HCT116 (cell line): ENCODE data around the gene SHISA7. TPM values are rescaled to one million over a fixed set of nuclear protein-coding genes. Genes with fewer than 3 reads are reported as not detected.

Source experiments
- ATAC-seq: fragments of 200-7000 bp; cut with Tn5 transposase; 2 replicates; pipeline ENCODE4 v1.9.1; 2020; ENCODE audit warnings: mild to moderate bottlenecking, moderate library complexity
- BruUV-seq: library from RNA; stranded (reverse); fragments of 400-500 nt; replicated peaks from 2 replicates; lab custom pipeline; 2021; lab: Mats Ljungman, UMichigan
- CTCF ChIA-PET: fragments of 300-600 bp; sonication (Branson Sonifier 250); formaldehyde crosslinking; loops from one replicate; lab custom pipeline; 2021; ENCODE audit warnings: antibody characterized with exemption; lab: Charles Lee
- POLR2A ChIA-PET: fragments of 300-600, 350-600 bp; sonication (Branson Sonifier 250); formaldehyde crosslinking; loops from one replicate; lab custom pipeline; 2021; ENCODE audit warnings: antibody characterized with exemption; lab: Charles Lee
- RAD21 ChIA-PET, 2 experiments: fragments of 300-600 bp; sonication (Branson Sonifier 250); formaldehyde crosslinking; loops; one replicate each; lab custom pipeline; 2023; ENCODE audit warnings: low total read pairs in 2 of 2; ENCODE audit not compliant: uncharacterized antibody in 2 of 2, unreplicated experiment in 2 of 2, low non-redundant PET in 1 of 2; lab: Charles Lee
- DNase-seq: peaks from one replicate; pipeline ENCODE4 v3.0.0-alpha.2; 2010; ENCODE audit warnings: low read depth, low spot score
- H2AFZ ChIP-seq: fragments of 200-600 bp; shearing (Covaris generic), sonication (generic); 2 replicates; pipeline ENCODE4 v1.6.1; 2017; ENCODE audit warnings: low read depth, mixed run types, mixed read lengths, antibody characterized with exemption, low read length; ENCODE audit not compliant: poor library complexity, severe bottlenecking
- H3K27ac ChIP-seq: 2 replicates; pipeline ENCODE4 v1.5.1; 2012; ENCODE audit warnings: low read depth, low read length
- H3K27me3 ChIP-seq: fragments of 200-600 bp; sonication (generic); 2 replicates; pipeline ENCODE4 v1.6.1; 2016; ENCODE audit warnings: mixed run types, low read length, mixed read lengths; ENCODE audit not compliant: insufficient read depth
- H3K36me3 ChIP-seq, 2 experiments: fragments of 200-500 bp in 1 of 2; fragments of 200-600 bp in 1 of 2; sonication (Bioruptor generic) in 1 of 2; sonication (generic) in 1 of 2; 2 replicates each; pipeline versions ENCODE4 v1.5.1 to v1.6.1; 2014 to 2016; ENCODE audit warnings: low read length in 2 of 2, inconsistent platforms in 1 of 2, mixed read lengths in 1 of 2, mixed run types in 1 of 2; ENCODE audit not compliant: insufficient read depth in 2 of 2, control insufficient read depth in 1 of 2
- H3K4me1 ChIP-seq, 2 experiments: fragments of 200-600 bp in 1 of 2; sonication (generic) in 1 of 2; 2 replicates each; pipeline versions ENCODE4 v1.5.1 to v1.6.1; 2012 to 2017; ENCODE audit warnings: low read length in 2 of 2, inconsistent platforms in 1 of 2, mild to moderate bottlenecking in 1 of 2, mixed read lengths in 1 of 2, mixed run types in 1 of 2, moderate library complexity in 1 of 2; ENCODE audit not compliant: insufficient read depth in 2 of 2, control insufficient read depth in 1 of 2
- H3K4me2 ChIP-seq: fragments of 200-600 bp; sonication (generic); 2 replicates; pipeline ENCODE4 v1.6.1; 2017; ENCODE audit warnings: mixed run types, low read length, mixed read lengths
- H3K4me3 ChIP-seq, 2 experiments: fragments of 200-600 bp in 1 of 2; sonication (generic) in 1 of 2; replicated peaks in 1 of 2; 2 replicates each; pipeline ENCODE4 v1.5.1; 2011 to 2016; ENCODE audit warnings: low read length in 2 of 2, control low read depth in 1 of 2, low read depth in 1 of 2, mild to moderate bottlenecking in 1 of 2, mixed read lengths in 1 of 2, mixed run types in 1 of 2
- H3K79me2 ChIP-seq: fragments of 200-600 bp; sonication (generic); 2 replicates; pipeline ENCODE4 v1.6.1; 2017; ENCODE audit warnings: mild to moderate bottlenecking, mixed run types, low read length, moderate library complexity, mixed read lengths; ENCODE audit not compliant: insufficient read depth
- H3K9ac ChIP-seq: fragments of 200-600 bp; sonication (generic); 2 replicates; pipeline ENCODE4 v1.6.1; 2016; ENCODE audit warnings: low read length, mixed read lengths
- H3K9me2 ChIP-seq: fragments of 200-600 bp; sonication (generic), shearing (Covaris generic); 2 replicates; pipeline ENCODE4 v1.6.1; 2017; ENCODE audit warnings: mixed run types, mild to moderate bottlenecking, moderate library complexity; ENCODE audit not compliant: insufficient read depth
- H3K9me3 ChIP-seq, 2 experiments: fragments of 200-500 bp in 1 of 2; fragments of 200-600 bp in 1 of 2; sonication (Bioruptor generic) in 1 of 2; sonication (generic) in 1 of 2; 2 replicates each; pipeline ENCODE4 v1.6.1; 2014 to 2017; ENCODE audit warnings: low read length in 2 of 2, mixed read lengths in 2 of 2, inconsistent platforms in 1 of 2, low read depth in 1 of 2, mild to moderate bottlenecking in 1 of 2, mixed run types in 1 of 2, moderate library complexity in 1 of 2; ENCODE audit not compliant: control insufficient read depth in 1 of 2, insufficient read depth in 1 of 2
- H4K20me1 ChIP-seq: fragments of 200-600 bp; sonication (generic), shearing (Covaris generic); 2 replicates; pipeline ENCODE4 v1.6.1; 2017; ENCODE audit warnings: mixed run types, mild to moderate bottlenecking, moderate library complexity; ENCODE audit not compliant: insufficient read depth
- CBX3 ChIP-seq: IDR thresholded peaks from 2 replicates; pipeline ENCODE4 v1.6.1; 2012; ENCODE audit warnings: low read depth
- CTCF ChIP-seq, 3 experiments: fragments of 200-600 bp in 1 of 3; sonication (generic) in 1 of 3; IDR thresholded peaks in 2 of 3; conservative IDR thresholded peaks in 1 of 3; 2 replicates each; pipeline ENCODE4 v1.5.1; 2012 to 2017; ENCODE audit warnings: low read depth in 2 of 3, low read length in 2 of 3, antibody characterized with exemption in 1 of 3, borderline replicate concordance in 1 of 3, control low read depth in 1 of 3, mild to moderate bottlenecking in 1 of 3, mixed read lengths in 1 of 3, mixed run types in 1 of 3, moderate library complexity in 1 of 3; ENCODE audit not compliant: insufficient read depth in 1 of 3
- JUND ChIP-seq: IDR thresholded peaks from 2 replicates; pipeline ENCODE4 v1.6.1; 2012
- POLR2A ChIP-seq: IDR thresholded peaks from 2 replicates; pipeline ENCODE4 v1.7.0; 2011; ENCODE audit warnings: borderline replicate concordance; ENCODE audit not compliant: insufficient read depth, insufficient read length; ENCODE audit errors: extremely low read depth
- RAD21 ChIP-seq: IDR thresholded peaks from 2 replicates; pipeline ENCODE4 v1.6.1; 2012; ENCODE audit warnings: low read depth, mild to moderate bottlenecking
- SRF ChIP-seq: IDR thresholded peaks from 2 replicates; pipeline ENCODE4 v1.6.1; 2012; ENCODE audit warnings: low read depth
- intact Hi-C: fragments of 100-400 bp; cut with micrococcal nuclease; formaldehyde crosslinking; loops from 2 replicates; pipeline ENCODE4 v1.10.0; 2022
- total RNA-seq: library from RNA; stranded (reverse); gene quantifications from one replicate; pipeline ENCODE4 v1.2.1, GENCODE V29; 2021; ENCODE audit not compliant: unreplicated experiment
- TF ChIP-seq, protein P1 (sequence below): IDR thresholded peaks from 2 replicates; pipeline ENCODE4 v1.6.1; 2012

The SHISA7 gene
- total RNA-seq, 1 experiment from 2014 or later = not detected

- Histone ChIP-seq H3K79me2 (peaks cover 7% of the 10 kb centered on the region; the same call in 1 of the 2 replicates), H3K9ac (no peak overlapping the region), H3K4me3 (no peak overlapping the region), H3K27ac (no peak overlapping the region), H3K27me3 (no peaks in the 10 kb centered on the region), H3K4me1 (peaks cover 0 to 5% of the 10 kb centered on the region in 2 experiments; a peak in 2 of 4 replicates), H3K36me3 (no peaks in the 10 kb centered on the region; a peak in 1 of 4 replicates), H3K9me3 (no peaks in the 10 kb centered on the region), H4K20me1 (no peaks in the 10 kb centered on the region), H3K4me2 (no peak overlapping the region), H3K9me2 (no peaks in the 10 kb centered on the region), H2AFZ (no peak overlapping the region)
- POLR2A ChIA-PET = no interaction called here
- CTCF ChIA-PET = no interaction called here
- BruUV-seq = no TSS peak
- intact Hi-C loops = no loop called here
- RAD21 ChIA-PET = interaction anchor here in 1 of 2 experiments (0.5 kb wide), 1 partner anchor 297 kb away, joined by 3 read pairs; no protein-coding TSS in a partner anchor
- DNase-seq (no peak), ATAC-seq (peak; percentile 71)
- TF ChIP-seq RAD21 (no peak; the same call in 1 of the 2 replicates), SRF (no peak), CBX3 (no peak), CTCF (IDR thresholded peaks at IDR 0.05 in 2 of 3, conservative IDR thresholded peaks at IDR 0.05 in 1 of 3; ENCODE audit: borderline replicate concordance in 1 of 3, insufficient read depth in 1 of 3, low read depth in 2 of 3, low read length in 2 of 3) (peak in 2 of 3 experiments; percentile 85 to 92), POLR2A (no peak), JUND (no peak)
- TF ChIP-seq, protein P1, sequence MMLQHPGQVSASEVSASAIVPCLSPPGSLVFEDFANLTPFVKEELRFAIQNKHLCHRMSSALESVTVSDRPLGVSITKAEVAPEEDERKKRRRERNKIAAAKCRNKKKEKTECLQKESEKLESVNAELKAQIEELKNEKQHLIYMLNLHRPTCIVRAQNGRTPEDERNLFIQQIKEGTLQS = no peak
Measured at GRCh38 chr19:55454787-55455243, 11.7 kb upstream of the SHISA7 start.
